ENCODE measurements around the gene MPP2.
"Not testable (repeated sequence)": the region's sequence is repeated elsewhere in the genome, so short reads cannot be mapped to it uniquely, and the experiment has no call there.

The MPP2 gene, protein sequence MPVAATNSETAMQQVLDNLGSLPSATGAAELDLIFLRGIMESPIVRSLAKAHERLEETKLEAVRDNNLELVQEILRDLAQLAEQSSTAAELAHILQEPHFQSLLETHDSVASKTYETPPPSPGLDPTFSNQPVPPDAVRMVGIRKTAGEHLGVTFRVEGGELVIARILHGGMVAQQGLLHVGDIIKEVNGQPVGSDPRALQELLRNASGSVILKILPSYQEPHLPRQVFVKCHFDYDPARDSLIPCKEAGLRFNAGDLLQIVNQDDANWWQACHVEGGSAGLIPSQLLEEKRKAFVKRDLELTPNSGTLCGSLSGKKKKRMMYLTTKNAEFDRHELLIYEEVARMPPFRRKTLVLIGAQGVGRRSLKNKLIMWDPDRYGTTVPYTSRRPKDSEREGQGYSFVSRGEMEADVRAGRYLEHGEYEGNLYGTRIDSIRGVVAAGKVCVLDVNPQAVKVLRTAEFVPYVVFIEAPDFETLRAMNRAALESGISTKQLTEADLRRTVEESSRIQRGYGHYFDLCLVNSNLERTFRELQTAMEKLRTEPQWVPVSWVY

DNA sequence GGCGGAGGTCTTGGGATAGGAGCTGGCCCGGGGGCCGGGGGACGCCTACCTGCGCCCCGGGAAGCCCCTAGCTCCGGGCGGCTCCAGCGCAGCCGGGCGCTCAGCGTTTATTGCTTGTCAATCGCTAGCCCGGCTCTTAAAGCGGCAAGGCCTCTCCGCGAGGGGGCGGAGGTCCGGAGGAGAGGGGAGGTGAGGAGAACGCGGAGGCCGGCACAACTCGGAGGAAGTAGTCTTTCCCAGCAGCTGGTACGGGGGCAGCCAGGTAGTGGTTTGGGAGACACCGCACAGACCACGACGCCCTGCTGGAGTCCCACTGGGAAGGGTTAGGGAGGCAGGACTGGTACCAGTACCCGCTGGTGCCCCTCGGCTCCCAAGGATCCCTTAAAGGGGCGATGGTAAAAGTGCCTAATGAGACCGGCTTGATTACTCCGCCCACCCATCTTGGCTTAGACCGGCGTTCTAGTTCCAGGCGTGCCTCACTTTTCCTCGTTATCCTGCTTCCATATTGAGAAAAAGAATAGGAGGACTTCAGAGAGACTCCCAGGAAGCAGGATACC lies at the start of gene MPP2:
TSS of gene MPP2 (minus strand) at position 112 of the 557 bp plus-strand sequence. CDS start 3,076 bp downstream, outside the sequence.
- no peak for DNase-seq

DNA sequence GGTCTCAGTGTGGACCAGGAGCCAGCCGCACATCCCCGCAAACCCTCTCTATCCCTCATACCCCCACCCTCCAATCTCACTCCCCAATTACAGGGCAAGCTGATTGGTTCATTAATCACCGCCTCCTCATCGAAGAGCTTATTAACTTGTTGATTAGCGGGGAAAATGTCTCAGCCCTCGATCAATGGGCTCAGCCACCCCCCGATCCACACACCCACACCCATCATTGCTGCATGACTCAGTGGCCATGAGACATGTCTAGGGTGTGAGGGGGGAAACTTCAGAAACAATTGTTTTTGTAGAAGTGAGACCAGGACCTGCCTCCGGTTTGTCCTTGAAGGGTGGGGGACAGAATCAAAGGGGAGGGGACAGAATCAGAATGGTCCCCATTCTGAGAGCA lies 48.9 kb upstream of the MPP2 start:
- DNase-seq = no peak

DNA sequence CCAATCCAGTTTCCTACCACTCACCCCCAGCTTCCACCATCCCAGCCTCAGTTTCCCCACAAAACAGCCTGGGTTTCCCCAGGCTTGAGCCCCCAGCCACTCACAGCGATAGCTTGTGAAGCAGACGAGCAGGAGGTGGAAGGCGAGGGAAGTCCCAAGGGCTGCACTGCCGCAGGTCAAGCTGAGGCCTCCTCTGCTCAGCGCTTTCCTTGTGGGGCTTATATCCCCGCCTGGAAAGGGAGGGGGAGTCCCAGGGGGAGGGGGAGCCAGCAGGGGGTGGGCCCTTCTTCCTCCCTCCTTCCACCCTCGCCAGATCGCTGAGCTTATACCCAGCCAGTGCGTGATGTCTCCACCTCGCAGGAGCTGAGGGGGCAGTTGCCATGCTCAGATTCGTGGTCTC lies 46.4 kb upstream of the MPP2 start, which contains the start of gene PYY:
TSS of gene PYY (minus strand) at position 195 of the 400 bp plus-strand sequence. CDS start 457 bp downstream, outside the sequence.
- no peak for DNase-seq

DNA sequence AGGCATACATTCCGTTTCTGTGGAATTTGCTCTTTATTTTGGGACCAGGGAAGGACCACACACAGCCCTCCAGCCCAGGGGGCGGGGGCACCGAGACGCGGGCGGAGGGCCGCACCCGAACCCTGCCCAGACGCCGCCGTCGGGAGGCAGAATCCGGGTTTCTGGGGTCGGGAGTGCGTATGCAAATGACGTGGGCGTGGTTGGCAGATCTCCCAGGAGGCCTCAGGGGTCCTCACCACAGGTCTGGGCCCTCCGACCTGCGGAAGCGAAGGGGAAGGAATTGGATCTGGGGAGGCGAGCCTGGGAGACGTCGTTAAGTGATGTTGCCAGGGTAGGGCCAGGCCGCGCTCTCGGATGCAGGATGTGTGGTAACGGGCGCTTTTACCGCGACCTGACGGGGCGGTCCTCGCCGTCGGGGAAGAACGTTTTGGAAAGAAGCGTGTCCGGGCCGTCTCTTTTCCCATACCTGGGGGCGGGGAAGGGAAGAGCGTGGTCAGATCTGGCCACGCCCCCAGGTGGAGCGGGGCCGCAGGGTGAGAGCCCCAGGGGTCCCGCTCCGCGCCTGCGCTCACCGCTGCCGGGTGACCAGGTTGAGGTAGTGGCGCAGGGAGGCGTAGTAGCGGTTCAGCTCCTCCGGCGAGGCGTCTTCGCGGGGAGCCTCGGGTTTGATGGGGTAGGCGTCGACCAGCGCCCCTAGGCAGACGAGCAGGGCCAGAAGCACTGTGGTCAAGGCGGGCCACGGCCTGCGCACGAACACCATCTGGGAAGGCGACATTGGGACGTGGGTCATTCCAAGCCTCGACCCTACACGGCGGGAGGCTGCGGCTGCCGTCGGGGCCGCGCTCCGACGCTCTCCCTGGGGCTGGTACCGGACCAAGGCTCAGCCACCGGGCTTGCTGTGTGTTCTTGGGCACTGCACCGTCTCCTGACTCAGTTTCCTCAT lies 45.7 kb upstream of the MPP2 start:
- no peak for DNase-seq

DNA sequence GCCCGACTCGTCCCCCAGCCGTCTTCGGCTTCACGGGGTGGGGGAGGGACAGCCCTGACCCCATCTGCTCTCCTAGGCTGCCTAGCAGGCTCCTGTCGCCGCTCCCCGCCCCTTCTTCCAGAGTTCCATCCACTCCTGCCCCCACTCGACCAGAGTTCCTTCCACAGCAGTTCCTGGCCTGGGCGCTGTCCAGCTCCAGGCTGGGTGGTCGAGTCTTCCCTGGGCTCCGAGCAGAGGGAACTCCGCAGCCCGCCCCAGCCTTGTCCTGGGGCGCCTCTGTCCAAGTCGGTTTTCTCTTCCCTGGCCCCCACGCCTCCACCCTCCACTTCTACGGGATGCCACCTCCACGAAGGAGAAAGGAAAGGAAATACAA lies 45.0 kb upstream of the MPP2 start:
- no peak for DNase-seq

DNA sequence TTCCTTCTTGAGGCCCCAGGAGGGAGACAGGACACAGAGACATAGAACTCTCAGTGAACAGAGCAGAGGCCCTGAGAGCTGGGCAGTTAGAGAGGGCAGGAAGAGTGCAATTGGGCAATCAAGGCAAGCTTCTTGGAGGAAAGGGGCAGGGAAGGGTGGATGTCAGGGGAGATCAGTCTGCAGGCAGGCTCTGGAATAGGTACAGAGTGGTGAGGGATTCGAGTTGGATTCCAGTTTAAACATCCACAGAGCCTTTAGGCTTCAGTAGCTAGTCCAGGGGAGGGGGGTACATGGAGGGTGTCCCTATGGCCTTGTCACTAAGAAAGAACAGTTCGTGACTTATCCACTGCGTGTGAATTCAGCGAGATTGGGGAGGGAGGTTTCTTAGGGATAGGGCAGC lies 44.4 kb upstream of the MPP2 start:
- DNase-seq = no peak

DNA sequence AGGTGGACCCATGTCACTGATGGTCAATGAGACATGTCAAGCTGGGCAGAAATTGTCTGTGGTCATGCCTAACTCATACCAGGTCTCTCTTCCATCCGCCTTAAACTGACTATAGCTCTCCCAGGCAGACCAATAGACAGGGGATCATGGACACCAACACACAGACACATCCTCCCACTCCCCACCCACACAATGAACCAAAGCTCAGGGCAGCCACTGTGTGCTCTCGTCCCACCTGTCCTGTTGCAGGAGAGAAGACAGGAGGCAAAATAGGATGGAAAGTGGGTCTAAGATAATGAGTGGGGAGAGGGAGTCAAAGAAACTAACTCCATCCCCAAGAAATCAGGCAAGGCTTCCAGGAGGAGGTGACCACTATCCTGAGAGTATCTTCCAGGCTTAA lies 43.2 kb upstream of the MPP2 start:
- DNase-seq = no peak

DNA sequence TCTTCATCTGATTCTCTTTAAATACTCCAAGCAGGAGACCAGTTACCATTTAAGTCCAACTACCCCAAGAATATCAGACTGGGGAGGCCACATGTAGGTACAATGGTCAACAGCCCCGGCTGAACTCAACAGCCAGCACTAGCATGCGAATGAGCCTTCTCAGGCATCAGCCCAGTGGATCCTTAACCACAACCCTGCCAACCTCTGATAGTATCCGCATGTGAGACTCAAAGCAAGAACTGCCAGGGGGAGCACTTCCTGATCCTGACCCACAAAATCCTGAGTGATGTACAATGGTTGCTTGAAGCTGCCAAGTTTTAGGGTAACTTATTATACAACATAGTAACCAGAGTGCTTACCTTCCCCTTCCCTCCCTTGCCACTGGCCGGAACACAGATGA lies 42.4 kb upstream of the MPP2 start:
- DNase-seq = no peak

DNA sequence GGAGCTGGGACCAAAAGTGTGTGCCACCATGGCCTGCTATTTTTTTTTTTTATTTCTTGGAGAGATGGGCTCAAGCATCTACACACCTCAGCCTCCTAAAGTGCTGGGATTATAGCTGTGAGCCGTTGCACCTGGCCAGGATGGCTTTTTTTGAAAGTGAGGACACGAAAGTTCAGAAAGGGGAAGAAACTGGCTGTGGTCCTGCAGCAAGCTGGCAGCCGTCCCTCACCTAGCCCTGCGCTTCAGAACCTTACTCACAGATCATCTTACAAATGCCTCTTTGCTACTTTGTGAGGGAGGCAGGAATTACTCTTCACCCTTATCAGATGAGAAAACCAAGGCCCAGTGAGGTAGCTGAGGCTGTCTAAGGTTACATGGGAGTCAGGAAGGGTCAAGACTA lies 39.4 kb upstream of the MPP2 start:
- no peak for DNase-seq

DNA sequence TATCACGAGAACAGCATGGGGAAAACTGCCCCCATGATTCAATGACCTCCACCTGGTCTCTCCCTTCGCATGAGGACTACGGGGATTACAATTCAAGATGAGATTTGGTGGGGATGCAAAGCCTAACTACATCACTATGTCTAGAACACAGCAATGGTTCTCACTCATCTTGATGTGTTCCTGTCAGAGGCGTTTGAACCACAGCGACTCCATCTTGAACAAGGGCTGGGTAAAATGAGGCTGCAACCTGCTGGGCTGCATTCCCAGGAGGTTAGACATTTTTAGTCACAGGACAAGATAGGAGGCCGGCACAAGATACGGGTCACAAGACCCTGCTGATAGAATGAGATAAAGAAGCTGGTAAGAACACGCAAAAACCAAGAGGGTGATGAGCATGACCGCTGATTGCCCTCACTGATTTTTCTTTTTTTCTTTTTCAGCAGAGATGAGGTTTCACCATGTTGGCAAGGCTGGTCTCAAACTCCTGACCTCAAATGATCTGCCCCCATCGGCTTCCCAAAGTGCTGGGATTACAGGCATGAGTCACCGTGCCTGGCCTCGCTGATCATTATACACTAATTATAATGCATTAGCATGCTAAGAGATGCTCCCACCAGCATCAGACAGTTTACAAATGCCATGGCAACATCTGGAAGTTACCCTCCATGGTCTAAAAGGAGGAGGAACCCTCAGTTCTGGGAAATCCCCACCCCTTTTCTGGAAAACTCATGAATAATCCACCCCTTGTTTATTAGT lies 37.9 kb upstream of the MPP2 start:
- no peak for DNase-seq

DNA sequence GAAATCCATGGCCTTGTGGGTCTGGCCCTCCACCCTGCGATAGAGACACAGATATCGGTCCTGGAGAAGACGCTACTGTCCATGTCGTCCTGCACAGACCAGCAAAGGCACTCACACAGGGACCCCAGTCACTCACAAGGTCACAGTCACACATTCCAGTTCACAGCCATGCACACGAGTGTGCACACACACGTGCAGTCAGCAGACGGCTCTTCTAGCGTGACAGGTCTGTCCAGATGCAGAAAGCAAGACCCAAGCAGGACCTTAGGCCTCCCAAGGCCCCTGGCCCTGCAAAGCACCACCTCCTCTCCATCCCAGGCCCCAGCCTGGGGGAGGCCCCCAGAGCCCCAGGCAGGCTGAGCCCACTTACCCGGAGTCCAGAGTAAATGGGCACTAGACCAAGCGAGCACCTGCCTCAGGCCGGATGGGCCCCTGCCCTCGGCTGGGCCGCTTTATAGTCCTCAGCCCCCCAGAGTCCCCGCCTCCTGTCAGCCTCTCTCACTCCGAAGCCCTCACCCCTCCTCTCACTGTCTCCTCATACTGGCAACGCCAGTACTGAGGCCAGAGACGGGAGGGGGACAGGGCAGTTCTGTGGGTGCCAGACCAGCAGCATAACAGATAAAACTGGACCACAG lies 34.8 kb upstream of the MPP2 start, which contains the start of gene PPY:
TSS of gene PPY (minus strand) at position 426 of the 635 bp plus-strand sequence. CDS start 822 bp downstream, outside the sequence.
- DNase-seq = no peak

DNA sequence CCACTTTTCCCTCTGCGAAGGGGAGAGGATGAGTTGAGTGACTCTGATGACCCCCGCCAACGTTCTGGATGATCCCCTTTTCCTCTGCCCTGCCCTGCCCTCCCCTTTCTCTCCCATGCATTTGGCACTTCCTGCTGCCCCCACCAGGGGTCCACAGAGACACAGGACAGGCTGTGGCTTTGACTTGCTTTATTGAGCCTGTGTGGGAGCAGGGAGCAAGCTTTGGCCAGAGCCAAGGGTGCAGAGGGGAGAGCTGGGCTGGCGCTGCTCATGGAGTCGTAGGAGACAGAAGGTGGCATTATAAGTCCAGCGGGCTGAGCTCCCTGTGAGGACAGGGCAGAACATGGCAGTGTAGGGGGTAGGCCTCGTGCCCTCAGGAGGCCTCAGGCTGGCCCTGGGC lies 33.3 kb upstream of the MPP2 start:
- DNase-seq = peak; percentile 8 to 36

DNA sequence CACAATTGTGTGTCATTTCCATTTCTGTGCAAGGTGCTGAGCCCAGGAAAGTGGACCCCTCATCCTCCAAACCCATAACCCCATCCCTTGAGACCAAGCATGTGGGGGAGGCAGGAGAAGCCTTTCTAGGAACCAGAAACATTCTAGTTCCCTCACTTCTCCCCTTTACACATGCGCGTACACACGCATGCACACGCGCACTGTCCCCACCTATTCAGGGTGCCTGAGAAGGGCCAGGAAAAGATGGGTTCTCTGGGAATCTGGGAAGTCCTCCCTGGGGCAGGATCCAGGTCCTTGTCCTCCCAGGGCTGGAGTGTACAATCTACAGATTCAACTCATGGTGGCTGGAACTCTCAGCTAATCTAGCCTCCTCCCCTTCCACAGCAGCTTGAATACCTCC lies 32.5 kb upstream of the MPP2 start:
- no peak for DNase-seq

DNA sequence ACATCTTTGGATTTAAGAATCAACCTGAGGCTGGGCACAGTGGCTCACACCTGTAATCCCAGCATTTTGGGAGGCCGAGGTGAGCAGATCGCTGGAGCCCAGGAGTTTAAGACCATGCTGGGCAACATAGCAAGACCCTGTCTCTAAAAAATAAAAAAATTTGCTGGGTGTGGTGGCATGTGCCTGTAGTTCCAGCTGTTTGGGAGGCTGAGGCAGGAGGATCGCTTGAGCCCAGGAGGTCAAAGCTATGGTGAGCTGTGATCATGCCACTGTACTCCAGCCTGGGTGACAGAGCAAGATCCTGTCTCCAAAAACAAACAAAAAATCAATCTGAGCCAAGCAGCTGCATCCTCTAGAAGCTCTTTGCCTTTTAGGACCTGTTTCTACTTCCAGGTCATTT lies 32.1 kb upstream of the MPP2 start:
- not testable (repeated sequence) for DNase-seq

DNA sequence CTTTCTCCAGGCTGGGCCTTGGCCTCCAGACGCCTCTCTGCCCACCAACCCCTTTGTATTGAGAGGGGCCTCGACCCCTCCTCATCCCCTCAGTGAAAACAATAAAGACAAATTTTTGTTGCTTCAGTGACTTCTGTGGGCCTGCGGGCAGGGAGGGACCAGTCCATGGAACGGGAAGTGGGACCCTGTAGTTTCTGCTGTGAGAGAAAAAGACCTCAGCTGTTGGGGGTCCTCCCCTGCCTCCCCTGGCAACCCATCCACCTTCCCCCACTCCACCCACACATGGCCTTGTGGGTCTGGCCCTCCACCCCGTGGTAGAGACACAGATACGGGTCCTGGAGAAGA lies 31.5 kb upstream of the MPP2 start:
- no peak for DNase-seq

DNA sequence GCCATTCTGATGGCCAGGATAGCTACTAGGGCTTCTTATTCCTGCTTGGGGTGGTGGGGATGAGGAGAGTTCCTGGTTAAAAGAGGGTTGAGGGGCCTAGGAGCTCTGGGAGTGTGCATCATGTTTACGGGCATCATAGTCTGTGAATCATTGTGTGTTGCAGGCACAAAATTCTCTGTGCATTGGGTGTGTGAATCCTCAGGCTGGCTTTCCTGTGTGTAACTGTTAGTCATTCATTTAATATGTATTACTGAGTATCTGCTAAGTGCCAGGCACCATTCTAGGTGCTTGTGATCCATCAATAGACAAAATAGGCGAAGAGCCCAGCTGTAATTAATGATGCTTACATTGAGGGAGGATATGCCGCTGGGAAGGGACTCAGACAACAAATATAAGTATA lies 29.1 kb upstream of the MPP2 start:
- no peak for DNase-seq

DNA sequence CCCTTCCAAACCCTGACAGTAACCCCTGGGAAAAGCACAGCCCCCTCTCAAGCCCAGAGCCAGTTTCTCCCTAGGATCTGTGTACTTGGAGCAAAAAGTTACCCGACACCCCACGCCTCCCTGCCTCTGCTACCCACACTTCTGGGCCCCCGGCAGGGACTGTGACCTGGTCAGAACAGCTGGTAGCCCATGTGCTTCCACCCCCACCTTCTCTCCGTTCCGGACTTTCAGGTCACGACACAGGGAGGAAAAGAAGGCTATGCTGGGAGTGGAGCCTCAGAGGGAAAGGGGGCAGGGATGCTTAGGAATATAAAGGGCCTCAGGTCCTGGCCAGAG lies 28.6 kb upstream of the MPP2 start:
- DNase-seq = no peak

DNA sequence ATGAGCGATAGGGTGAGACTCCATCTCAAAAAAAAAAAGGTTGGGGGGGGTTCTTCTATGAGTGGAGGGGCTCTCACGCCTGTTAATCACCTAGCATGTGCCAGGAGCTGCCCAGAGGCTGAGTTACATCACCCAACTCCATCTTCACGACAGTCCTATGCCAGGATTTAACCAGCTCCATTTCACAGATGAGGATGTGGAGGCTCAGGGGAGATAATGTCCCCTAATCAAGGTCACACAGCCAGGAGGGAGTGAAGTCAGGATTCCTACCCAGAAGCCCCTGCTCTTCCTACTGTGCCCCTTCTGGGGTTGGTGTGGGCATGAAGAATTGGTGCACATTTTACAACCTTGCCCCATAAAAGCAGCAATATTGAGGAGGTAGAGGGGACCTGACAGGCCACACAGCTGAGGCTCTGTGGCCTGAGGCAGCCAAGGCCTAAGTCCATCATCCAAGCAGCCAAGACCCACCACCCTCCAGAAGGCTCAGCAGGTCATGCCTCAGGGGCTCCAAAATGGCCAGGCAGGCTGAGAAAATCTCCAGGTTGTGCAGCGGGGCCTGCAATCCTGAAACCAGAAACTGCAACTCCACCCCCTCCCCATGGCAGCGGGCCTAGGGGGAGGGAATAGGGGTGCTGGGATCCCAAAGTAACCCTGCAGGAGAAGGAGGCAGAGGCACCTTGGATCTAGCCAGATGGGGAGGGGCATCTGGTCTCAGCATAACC lies 28.0 kb upstream of the MPP2 start:
- DNase-seq = no peak

DNA sequence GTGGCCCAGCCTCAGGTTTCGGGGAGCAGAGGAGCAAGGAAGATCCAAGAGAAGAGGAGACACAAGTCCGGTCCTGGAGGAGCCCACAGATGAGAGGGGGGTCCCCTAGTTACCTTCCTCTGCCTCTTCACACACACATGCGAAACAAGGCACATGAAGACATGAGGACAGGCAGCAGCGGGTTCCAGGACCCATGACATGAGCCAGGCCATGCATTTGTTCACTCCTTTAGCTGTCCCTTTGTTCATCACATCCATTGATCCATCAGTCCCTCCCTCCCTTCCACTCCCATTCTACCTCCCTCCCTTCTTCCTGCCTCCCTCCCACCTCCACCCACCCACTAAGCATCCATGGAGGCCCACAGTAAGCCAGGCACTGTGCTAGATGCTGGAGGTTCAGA lies 25.6 kb upstream of the MPP2 start:
- DNase-seq = no peak

DNA sequence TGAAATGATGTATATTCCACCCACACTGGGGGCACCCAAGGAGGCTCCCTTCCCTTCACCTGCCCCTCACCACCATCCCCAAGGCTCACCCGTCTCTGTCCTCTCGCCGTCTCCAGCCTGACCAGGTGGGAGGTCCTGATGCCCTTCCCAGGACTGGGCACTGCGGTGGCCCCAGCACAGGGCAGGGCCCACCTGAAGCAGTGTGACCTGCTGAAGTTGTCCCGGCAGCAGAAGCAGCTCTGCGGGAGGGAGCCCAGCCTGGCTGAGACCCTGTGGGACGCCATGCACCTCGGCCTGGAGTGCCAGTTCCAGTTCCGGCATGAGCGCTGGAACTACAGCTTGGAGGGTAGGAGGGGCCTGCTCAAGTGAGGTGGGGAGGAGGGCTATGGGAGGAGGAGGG lies 25.0 kb upstream of the MPP2 start:
- no peak for DNase-seq

DNA sequence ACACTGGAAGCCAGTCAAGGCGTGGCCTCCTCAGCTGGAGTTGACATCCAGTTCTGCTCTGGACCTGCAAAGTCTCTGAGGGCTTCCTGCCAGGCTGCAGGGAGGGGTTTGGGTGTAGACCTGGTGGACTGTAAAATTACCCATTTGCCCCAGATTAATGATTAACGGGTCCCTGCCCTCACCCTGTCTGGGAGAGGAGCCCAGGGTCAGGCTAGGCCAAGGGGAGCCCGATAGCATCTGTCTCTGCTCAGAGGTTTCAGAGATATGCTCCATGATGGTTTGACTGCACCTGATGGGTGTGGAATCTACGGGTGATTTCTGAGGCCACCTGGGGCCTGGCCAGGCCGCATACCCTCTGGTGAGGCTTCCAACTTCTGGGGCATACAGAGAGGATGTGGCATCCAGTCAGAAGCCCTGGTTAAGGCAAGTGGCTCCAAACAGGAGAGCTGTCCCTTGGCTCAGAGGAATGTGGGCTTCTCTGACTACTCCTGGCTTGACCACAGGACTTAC lies 23.8 kb upstream of the MPP2 start:
- DNase-seq = no peak

Measured in SW 1271 (cell line).